ENCODE measurements around the gene OR5B12.

The OR5B12 gene

GRCh38 chr11:58465690-58466089 lies 23.7 kb upstream of the OR5B12 start:
- Histone ChIP-seq H3K27ac (no peak overlapping the region), H3K4me3 (ENCODE audit: low read depth, low read length) (no peak overlapping the region), H3K27me3 (ENCODE audit: insufficient read depth, low read depth, severe bottlenecking) (peaks cover 54% of the 10 kb centered on the region), H3K9me3 (ENCODE audit: severe bottlenecking) (no peaks in the 10 kb centered on the region), H3K36me3 (no peaks in the 10 kb centered on the region)
- DNase-seq = no peak
- TF ChIP-seq, protein P1, sequence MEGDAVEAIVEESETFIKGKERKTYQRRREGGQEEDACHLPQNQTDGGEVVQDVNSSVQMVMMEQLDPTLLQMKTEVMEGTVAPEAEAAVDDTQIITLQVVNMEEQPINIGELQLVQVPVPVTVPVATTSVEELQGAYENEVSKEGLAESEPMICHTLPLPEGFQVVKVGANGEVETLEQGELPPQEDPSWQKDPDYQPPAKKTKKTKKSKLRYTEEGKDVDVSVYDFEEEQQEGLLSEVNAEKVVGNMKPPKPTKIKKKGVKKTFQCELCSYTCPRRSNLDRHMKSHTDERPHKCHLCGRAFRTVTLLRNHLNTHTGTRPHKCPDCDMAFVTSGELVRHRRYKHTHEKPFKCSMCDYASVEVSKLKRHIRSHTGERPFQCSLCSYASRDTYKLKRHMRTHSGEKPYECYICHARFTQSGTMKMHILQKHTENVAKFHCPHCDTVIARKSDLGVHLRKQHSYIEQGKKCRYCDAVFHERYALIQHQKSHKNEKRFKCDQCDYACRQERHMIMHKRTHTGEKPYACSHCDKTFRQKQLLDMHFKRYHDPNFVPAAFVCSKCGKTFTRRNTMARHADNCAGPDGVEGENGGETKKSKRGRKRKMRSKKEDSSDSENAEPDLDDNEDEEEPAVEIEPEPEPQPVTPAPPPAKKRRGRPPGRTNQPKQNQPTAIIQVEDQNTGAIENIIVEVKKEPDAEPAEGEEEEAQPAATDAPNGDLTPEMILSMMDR (IDR thresholded peaks at IDR 0.05; ENCODE audit: low read depth, low read length) = no peak

DNA sequence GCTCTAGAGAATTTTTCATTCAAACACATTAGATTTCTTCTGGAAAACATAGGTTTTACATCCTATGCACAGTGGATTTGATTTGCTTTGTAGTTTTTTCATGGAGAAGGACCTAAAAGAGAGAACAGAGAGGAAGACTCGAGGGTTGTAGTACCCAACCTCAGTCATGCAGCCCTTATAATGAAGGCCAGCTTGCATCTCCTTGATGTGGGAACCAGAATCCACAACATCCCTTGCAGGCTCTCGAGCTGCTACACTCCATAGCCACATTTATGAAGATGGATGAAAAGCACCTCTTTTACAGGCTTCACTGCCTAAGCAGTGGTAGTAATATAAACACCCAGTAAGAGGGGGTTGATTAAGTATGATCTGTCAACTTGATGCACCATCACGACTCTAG lies 9.5 kb upstream of the OR5B12 start:
- Histone ChIP-seq H3K27ac (no peak overlapping the region), H3K27me3 (ENCODE audit: insufficient read depth, low read depth, severe bottlenecking) (peaks cover 26% of the 10 kb centered on the region), H3K36me3 (no peaks in the 10 kb centered on the region), H3K9me3 (ENCODE audit: severe bottlenecking) (no peaks in the 10 kb centered on the region), H3K4me3 (ENCODE audit: low read depth, low read length) (no peak overlapping the region)
- no peak for DNase-seq
- TF ChIP-seq, protein P1 (IDR thresholded peaks at IDR 0.05; ENCODE audit: low read depth, low read length) = no peak

- DNase-seq = no peak
- H3K4me3 ChIP-seq (ENCODE audit: low read depth, low read length) = no peak overlapping the region
- H3K36me3 ChIP-seq = no peaks in the 10 kb centered on the region
- TF ChIP-seq, protein P1 (IDR thresholded peaks at IDR 0.05; ENCODE audit: low read depth, low read length) = no peak
- H3K27ac ChIP-seq = no peak overlapping the region
- H3K27me3 ChIP-seq (ENCODE audit: insufficient read depth, low read depth, severe bottlenecking) = peaks cover 35% of the 10 kb centered on the region
- H3K9me3 ChIP-seq (ENCODE audit: severe bottlenecking) = no peaks in the 10 kb centered on the region
Observed at GRCh38 chr11:58446294-58446693, 4.3 kb upstream of the OR5B12 start.

DNA sequence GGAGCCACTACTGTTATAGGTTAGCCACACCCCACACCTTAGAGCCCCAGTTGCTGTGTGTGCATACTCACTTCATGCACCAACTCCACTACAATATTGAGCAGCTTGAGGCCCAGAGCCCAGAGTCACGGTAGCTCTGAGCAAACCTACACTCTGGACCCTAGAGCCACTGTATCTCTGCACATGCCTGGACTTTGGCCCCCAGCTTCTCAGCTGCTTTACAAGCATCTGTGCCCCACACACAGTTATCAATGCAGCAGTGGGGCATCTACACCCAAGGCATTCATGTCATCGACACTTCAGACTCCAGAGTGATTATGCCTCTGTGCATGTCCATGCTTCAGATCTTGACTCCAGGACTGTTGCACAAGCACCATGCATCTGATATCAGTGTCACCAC lies 2.3 kb upstream of the OR5B12 start:
- TF ChIP-seq, protein P1 (IDR thresholded peaks at IDR 0.05; ENCODE audit: low read depth, low read length) = no peak
- H3K4me3 ChIP-seq (ENCODE audit: low read depth, low read length) = no peak overlapping the region

DNA sequence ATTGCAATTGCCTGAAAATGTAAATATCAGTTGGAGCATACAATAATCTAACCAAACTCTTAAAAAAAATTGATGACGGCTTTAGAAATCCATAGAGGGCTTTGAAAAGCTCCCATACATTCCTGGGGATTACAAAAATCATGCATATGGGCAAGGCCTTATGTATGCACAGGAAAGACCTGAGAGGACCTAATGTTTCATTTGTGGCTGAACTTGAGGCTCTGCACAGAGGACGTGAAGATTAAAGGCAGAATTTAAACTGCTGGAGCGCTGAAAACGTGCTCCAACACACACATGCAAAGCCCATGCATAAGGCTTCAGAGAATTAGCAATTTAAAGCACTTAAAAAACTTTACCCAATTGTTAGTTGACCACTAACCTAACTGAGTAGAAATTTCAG lies 3.5 kb downstream of the OR5B12 start:
- TF ChIP-seq, protein P1 (IDR thresholded peaks at IDR 0.05; ENCODE audit: low read depth, low read length) = no peak
- Histone ChIP-seq H3K36me3 (no peaks in the 10 kb centered on the region), H3K4me3 (ENCODE audit: low read depth, low read length) (no peak overlapping the region), H3K9me3 (ENCODE audit: severe bottlenecking) (no peaks in the 10 kb centered on the region), H3K27ac (no peak overlapping the region), H3K27me3 (ENCODE audit: insufficient read depth, low read depth, severe bottlenecking) (peaks cover 37% of the 10 kb centered on the region)
- DNase-seq = no peak

More for the DNA sequence above, 2.3 kb upstream of the OR5B12 start:
- Histone ChIP-seq H3K36me3 (no peaks in the 10 kb centered on the region), H3K27ac (no peak overlapping the region), H3K27me3 (ENCODE audit: insufficient read depth, low read depth, severe bottlenecking) (peaks cover 41% of the 10 kb centered on the region), H3K9me3 (ENCODE audit: severe bottlenecking) (no peaks in the 10 kb centered on the region)
- no peak for DNase-seq

GRCh38 chr11:58434217-58434616 lies 7.8 kb downstream of the OR5B12 start:
- peaks cover 28% of the 10 kb centered on the region for H3K27me3 ChIP-seq (ENCODE audit: insufficient read depth, low read depth, severe bottlenecking)

More at GRCh38 chr11:58434217-58434616, 7.8 kb downstream of the OR5B12 start:
- Histone ChIP-seq H3K9me3 (ENCODE audit: severe bottlenecking) (no peaks in the 10 kb centered on the region), H3K27ac (no peak overlapping the region), H3K36me3 (no peaks in the 10 kb centered on the region), H3K4me3 (ENCODE audit: low read depth, low read length) (no peak overlapping the region)
- TF ChIP-seq, protein P1 (IDR thresholded peaks at IDR 0.05; ENCODE audit: low read depth, low read length) = no peak
- DNase-seq = no peak
